ENCODE data around the gene CEP250. TPM values are rescaled to one million over a fixed set of nuclear protein-coding genes. Genes with fewer than 3 reads are reported as not detected.
"Not testable (repeated sequence)": the region's sequence is repeated elsewhere in the genome, so short reads cannot be mapped to it uniquely, and the experiment has no call there.

The CEP250 gene
- total and polyA plus RNA-seq, 2 experiments from 2014 or later, result 15.5 to 21.7 TPM

DNA sequence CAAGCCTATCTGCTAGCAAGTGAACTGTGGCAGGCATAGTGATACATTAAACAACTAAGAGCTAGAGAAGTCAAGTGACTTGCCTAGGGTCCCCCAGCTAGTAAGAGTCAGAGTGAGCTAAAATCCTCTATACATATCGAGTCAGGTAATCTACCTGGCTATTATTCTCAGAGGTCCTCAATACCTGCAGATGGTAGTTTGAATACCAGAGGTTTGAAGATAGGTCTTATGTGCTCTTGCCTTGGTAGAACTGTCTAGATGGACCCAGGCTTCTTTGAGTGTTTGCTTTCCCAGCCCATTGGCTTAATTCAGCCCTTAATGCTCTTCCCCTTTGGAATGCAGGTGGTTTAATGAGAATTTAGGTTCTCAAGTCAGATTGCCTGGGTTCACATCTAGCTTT, 87.6 kb downstream of the CEP250 start:
- Histone ChIP-seq H3K4me2 (ENCODE audit: unreplicated experiment) (peak overlapping the region; percentile 86), H4K20me1 (ENCODE audit: insufficient read depth) (no peaks in the 10 kb centered on the region), H3K9me2 (ENCODE audit: insufficient read depth) (no peaks in the 10 kb centered on the region), H3K4me3 (peak overlapping the region; percentile 95; the same call in 1 of the 2 replicates), H3K27ac (no peak overlapping the region), H3K4me1 (ENCODE audit: insufficient read depth) (peaks cover 8% of the 10 kb centered on the region; the same call in 1 of the 2 replicates), H2AFZ (no peak overlapping the region), H3K9me3 (ENCODE audit: low read depth) (no peaks in the 10 kb centered on the region), H3K9ac (no peak overlapping the region), H3K36me3 (ENCODE audit: low read depth) (peaks cover 15% of the 10 kb centered on the region; the same call in 1 of the 2 replicates), H3K79me2 (ENCODE audit: insufficient read depth) (peaks cover 20% of the 10 kb centered on the region), H3K27me3 (replicated peaks; ENCODE audit: insufficient read depth) (no peaks in the 10 kb centered on the region), H3F3A (ENCODE audit: insufficient read depth) (no peaks in the 10 kb centered on the region; the same call in 1 of the 2 replicates)
- in situ Hi-C loops (cut with MboI), result no loop called here
- TF ChIP-seq EZH2 (IDR thresholded peaks at IDR 0.05; ENCODE audit: insufficient read depth, poor library complexity, severe bottlenecking) (no peak), EZH2phosphoT487 (IDR thresholded peaks at IDR 0.05; ENCODE audit: insufficient read depth, low read depth) (no peak)
- 93 to 96% methylated on average over 1 of the region's 1 CpG for WGBS, 2 experiments (ENCODE audit: low coverage in 1 of 2, low lambda C conversion rate in 2 of 2, missing lambda C conversion rate in 2 of 2)
- no peak for DNase-seq

DNA sequence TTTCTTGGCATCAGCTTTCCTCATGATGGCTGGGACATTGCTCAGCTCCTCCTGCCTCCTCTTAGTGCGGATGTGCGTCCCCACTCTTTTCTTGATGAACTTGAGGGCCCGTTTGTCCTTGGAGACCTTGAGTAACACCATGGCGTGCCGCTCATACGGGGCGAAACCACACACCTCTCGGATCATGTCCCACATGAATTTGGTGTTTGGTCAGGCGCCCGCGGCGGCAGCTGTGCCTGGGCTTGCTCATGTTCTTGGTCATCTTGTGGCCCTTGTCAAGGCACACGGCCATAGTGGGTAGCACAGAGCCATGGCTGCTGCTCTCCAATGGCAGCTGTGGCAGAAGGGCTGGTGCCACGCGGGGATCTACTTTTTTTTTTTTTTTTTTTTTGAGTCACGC, 89.0 kb downstream of the CEP250 start:
- Histone ChIP-seq H3K9ac (no peak overlapping the region), H3K4me3 (no peak overlapping the region), H3K4me2 (ENCODE audit: unreplicated experiment) (no peak overlapping the region), H3K4me1 (ENCODE audit: insufficient read depth) (peaks cover 8% of the 10 kb centered on the region; the same call in 1 of the 2 replicates), H2AFZ (no peak overlapping the region), H3K36me3 (ENCODE audit: low read depth) (peaks cover 25% of the 10 kb centered on the region; the same call in 1 of the 2 replicates), H3F3A (ENCODE audit: insufficient read depth) (no peaks in the 10 kb centered on the region; the same call in 1 of the 2 replicates), H3K27ac (no peak overlapping the region), H4K20me1 (ENCODE audit: insufficient read depth) (no peaks in the 10 kb centered on the region), H3K27me3 (replicated peaks; ENCODE audit: insufficient read depth) (no peaks in the 10 kb centered on the region), H3K9me3 (ENCODE audit: low read depth) (no peaks in the 10 kb centered on the region), H3K9me2 (ENCODE audit: insufficient read depth) (no peaks in the 10 kb centered on the region), H3K79me2 (ENCODE audit: insufficient read depth) (peaks cover 20% of the 10 kb centered on the region)
- no peak for DNase-seq
- TF ChIP-seq EZH2 (IDR thresholded peaks at IDR 0.05; ENCODE audit: insufficient read depth, poor library complexity, severe bottlenecking) (no peak), EZH2phosphoT487 (IDR thresholded peaks at IDR 0.05; ENCODE audit: insufficient read depth, low read depth) (no peak)
- WGBS, 2 experiments (ENCODE audit: low coverage in 1 of 2, low lambda C conversion rate in 2 of 2, missing lambda C conversion rate in 2 of 2), result 95 to 97% methylated on average over 15 to 16 of the region's 16 CpGs
- in situ Hi-C loops (cut with MboI), result no loop called here

DNA sequence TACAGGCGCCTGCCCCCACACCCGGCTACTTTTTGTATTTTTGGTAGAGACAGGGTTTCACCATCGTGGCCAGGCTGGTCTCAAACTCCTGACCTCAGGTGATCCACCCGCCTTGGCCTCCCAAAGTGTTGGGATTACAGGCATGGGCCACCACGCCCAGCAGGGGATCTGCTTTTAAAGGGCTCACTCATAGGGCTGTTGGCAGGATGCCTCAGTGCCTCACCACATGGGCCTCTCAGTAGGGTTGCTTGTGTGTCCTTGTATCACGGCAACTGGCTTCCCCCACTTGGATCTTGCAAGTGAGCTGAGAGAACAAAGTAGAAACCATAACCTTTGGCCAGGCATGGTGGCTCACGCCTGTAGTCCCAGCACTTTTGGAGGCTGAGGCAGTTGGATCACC, 89.5 kb downstream of the CEP250 start:
- H3K27ac ChIP-seq; H3K4me2 ChIP-seq (ENCODE audit: unreplicated experiment); H3F3A ChIP-seq (ENCODE audit: insufficient read depth); H3K9ac ChIP-seq; H3K4me3 ChIP-seq; H2AFZ ChIP-seq; H3K9me2 ChIP-seq (ENCODE audit: insufficient read depth); in situ Hi-C loops (cut with MboI); H3K9me3 ChIP-seq (ENCODE audit: low read depth); H4K20me1 ChIP-seq (ENCODE audit: insufficient read depth); H3K4me1 ChIP-seq (ENCODE audit: insufficient read depth); H3K27me3 ChIP-seq (replicated peaks; ENCODE audit: insufficient read depth): not testable (repeated sequence)
- Histone ChIP-seq H3K79me2 (ENCODE audit: insufficient read depth) (peaks cover 20% of the 10 kb centered on the region), H3K36me3 (ENCODE audit: low read depth) (peaks cover 26% of the 10 kb centered on the region; the same call in 1 of the 2 replicates)
- 85 to 92% methylated on average over 7 of the region's 7 CpGs for WGBS, 2 experiments (ENCODE audit: low coverage in 1 of 2, low lambda C conversion rate in 2 of 2, missing lambda C conversion rate in 2 of 2)
- DNase-seq, result peak; percentile 55

DNA sequence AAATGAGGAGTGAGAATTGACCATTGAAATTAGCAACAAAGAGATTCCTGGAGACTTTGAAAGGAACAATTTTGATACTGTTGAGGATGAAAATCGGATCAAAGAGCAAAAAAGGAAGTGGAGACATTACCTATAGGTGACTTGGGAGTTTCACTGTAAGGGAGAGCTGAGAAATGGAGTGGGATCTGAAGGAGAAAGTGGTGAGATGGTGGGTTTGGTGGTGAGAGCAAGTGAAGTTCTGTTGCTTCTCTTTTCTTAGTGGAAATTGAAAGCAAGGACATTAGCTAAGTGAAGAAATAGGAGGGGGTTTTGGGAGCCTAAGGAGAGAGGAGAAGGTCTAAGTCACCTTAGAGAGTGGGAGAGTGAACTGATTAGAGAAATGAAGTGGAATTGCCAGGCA, 90.7 kb downstream of the CEP250 start:
- H3K36me3 ChIP-seq (ENCODE audit: low read depth), result peaks cover 26% of the 10 kb centered on the region; the same call in 1 of the 2 replicates
- 92 to 100% methylated on average over 1 of the region's 1 CpG for WGBS, 2 experiments (ENCODE audit: low coverage in 1 of 2, low lambda C conversion rate in 2 of 2, missing lambda C conversion rate in 2 of 2)
- H3K9me3 ChIP-seq (ENCODE audit: low read depth), result no peaks in the 10 kb centered on the region
- H3K9me2 ChIP-seq (ENCODE audit: insufficient read depth), result no peaks in the 10 kb centered on the region
- peaks cover 8% of the 10 kb centered on the region; the same call in 1 of the 2 replicates for H3K4me1 ChIP-seq (ENCODE audit: insufficient read depth)
- DNase-seq, result no peak
- in situ Hi-C loops (cut with MboI), result no loop called here
- no peak overlapping the region for H3K27ac ChIP-seq
- no peaks in the 10 kb centered on the region; the same call in 1 of the 2 replicates for H3F3A ChIP-seq (ENCODE audit: insufficient read depth)
- peaks cover 20% of the 10 kb centered on the region for H3K79me2 ChIP-seq (ENCODE audit: insufficient read depth)
- no peak overlapping the region for H3K4me2 ChIP-seq (ENCODE audit: unreplicated experiment)
- no peak overlapping the region for H3K4me3 ChIP-seq
- no peak overlapping the region for H2AFZ ChIP-seq
- no peaks in the 10 kb centered on the region for H4K20me1 ChIP-seq (ENCODE audit: insufficient read depth)
- no peak for TF ChIP-seq EZH2phosphoT487 (IDR thresholded peaks at IDR 0.05; ENCODE audit: insufficient read depth, low read depth)
- no peak for TF ChIP-seq EZH2 (IDR thresholded peaks at IDR 0.05; ENCODE audit: insufficient read depth, poor library complexity, severe bottlenecking)
- no peak overlapping the region for H3K9ac ChIP-seq
- no peaks in the 10 kb centered on the region for H3K27me3 ChIP-seq (replicated peaks; ENCODE audit: insufficient read depth)

DNA sequence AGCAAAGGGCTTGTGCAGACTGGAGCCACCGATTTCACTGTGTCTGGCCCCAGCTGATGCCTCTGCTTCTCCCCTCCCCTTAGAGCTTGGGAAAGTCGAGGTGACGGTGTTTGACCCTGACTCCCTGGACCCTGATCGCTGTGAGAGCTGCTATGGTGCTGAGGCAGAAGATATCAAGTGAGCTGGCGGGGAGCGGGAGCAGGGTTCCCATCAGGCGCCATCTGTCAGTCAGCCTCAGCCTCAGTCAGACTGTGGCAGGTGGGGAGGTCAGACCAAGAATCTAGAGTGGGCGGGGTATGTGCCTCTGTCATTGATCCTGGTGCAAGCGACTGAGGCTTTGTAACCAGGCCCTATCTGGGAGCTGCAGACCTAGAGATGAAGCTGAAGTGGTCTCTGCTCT, 91.9 kb downstream of the CEP250 start:
- no peak overlapping the region for H3K4me3 ChIP-seq
- H3K9me2 ChIP-seq (ENCODE audit: insufficient read depth), result no peaks in the 10 kb centered on the region
- peaks cover 33% of the 10 kb centered on the region; the same call in 1 of the 2 replicates for H3K36me3 ChIP-seq (ENCODE audit: low read depth)
- H3K27ac ChIP-seq, result no peak overlapping the region
- no peak for DNase-seq
- in situ Hi-C loops (cut with MboI), result no loop called here
- TF ChIP-seq EZH2phosphoT487 (IDR thresholded peaks at IDR 0.05; ENCODE audit: insufficient read depth, low read depth) (no peak), EZH2 (IDR thresholded peaks at IDR 0.05; ENCODE audit: insufficient read depth, poor library complexity, severe bottlenecking) (no peak)
- H3F3A ChIP-seq (ENCODE audit: insufficient read depth), result no peaks in the 10 kb centered on the region
- H3K9me3 ChIP-seq (ENCODE audit: low read depth), result no peaks in the 10 kb centered on the region
- H3K27me3 ChIP-seq (replicated peaks; ENCODE audit: insufficient read depth), result no peaks in the 10 kb centered on the region
- H4K20me1 ChIP-seq (ENCODE audit: insufficient read depth), result no peaks in the 10 kb centered on the region
- peaks cover 5% of the 10 kb centered on the region; the same call in 1 of the 2 replicates for H3K4me1 ChIP-seq (ENCODE audit: insufficient read depth)
- no peak overlapping the region for H3K4me2 ChIP-seq (ENCODE audit: unreplicated experiment)
- 89 to 96% methylated on average over 8 to 9 of the region's 9 CpGs for WGBS, 2 experiments (ENCODE audit: low coverage in 1 of 2, low lambda C conversion rate in 2 of 2, missing lambda C conversion rate in 2 of 2)
- H3K9ac ChIP-seq, result no peak overlapping the region
- H3K79me2 ChIP-seq (ENCODE audit: insufficient read depth), result peaks cover 16% of the 10 kb centered on the region
- H2AFZ ChIP-seq, result no peak overlapping the region

Measured in GM23248 (cell line).